HG02642 (cell line): ENCODE measurements around the gene HSPB3.
A peak's percentile ranks its signal among the peaks of the same experiment; 100 is the strongest.
"Not testable (repeated sequence)": the region's sequence is repeated elsewhere in the genome, so short reads cannot be mapped to it uniquely, and the experiment has no call there.

Experiments
- ATAC-seq: cut with Tn5 transposase; IDR thresholded peaks from one replicate; pipeline ENCODE4 v1.9.1; 2021; ENCODE audit warnings: mild to moderate bottlenecking; ENCODE audit not compliant: unreplicated experiment, poor library complexity

HSPB3 gene

DNA sequence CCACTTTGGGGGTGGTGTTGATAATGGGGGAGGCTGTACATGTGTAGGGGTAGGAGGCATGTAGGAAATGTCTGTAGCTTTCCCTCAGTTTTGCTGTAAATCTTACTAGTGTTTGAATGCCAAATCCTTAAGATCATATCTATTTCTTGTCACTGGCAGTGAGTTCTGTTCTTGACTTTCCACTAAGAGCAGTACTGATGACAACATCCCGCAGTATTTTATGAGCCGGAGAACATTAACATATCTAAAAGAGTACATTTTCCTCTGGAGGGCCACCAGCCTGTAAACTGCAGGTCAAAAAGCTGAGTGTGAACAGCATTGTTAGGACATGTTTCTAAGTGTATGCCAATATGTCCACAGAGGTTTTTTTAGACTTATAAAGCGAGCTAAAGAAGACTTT, 2.5 kb upstream of the HSPB3 start:
- no peak for ATAC-seq

DNA sequence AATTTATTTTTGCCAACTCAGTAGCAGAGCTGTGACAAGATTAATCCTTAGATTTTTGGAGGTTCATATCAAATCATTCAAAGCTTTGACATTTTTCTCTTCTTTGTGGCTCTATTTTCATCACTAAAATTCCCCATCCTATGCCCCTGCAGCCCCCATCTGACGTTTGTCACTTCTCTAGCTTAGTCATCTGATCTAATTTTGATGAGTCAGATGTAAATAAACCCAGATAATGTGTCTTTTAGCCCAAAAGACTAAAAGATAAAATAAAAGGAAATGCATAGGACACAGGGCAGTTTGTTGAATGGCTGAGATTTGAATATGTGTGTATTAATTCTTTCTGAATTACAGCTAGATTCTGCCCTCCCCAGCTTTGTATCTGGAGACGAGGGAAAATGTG, 897 bp upstream of the HSPB3 start:
- ATAC-seq = no peak

DNA sequence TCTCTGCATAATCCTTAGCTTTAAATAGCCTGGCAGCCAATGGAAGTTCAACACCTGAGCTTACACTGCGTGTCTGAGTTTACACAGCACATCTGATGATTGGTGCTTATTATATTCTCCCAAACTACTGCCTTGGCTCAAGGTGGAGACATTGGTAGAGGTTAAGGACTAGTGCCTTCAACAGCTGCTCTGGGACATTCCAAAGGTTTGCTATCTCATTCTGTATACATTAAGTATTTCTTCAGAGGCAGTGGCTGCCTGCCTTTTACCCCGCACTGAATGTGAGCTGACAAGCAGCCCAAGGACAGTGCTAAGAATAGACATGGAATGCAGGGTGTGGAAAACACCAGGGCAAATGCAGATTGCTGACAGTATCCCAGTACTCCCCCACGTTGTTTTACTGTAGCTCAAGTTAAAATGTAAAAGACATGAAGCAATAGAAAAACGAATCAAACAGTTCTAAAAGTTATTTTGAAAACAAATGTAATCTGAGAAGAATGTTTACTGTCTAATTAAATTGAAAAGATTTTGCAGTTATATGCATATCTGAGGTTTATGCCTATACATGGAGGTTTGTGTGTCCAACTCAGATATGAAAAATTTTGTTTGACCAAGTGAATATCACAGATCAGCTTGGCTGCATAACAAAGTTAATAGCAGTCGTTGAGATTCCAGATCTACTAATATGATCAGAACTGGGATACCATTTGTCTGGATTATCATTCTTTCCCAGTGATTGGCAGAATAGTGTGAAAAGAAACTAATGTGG, 1.8 kb downstream of the HSPB3 start:
- ATAC-seq = no peak

DNA sequence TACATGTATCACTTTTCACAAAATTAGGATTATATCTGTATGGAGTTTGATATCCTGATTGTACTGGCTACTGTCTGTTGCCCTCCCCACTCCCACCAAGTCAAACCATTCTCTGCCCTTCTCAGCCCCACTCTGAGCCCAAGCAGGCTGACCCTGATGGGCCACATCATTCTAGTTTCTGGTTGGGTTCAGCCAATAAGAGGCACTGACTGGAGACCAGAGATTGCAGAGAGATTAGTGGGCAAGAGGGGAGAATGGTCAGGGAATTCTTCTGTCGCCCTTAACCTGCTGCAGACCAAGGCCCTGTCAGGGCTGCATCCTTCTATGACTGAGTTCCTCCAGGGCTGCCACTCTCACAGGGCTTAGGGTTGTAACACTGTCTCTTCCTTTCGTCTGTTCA, 2.7 kb downstream of the HSPB3 start:
- ATAC-seq = no peak

DNA sequence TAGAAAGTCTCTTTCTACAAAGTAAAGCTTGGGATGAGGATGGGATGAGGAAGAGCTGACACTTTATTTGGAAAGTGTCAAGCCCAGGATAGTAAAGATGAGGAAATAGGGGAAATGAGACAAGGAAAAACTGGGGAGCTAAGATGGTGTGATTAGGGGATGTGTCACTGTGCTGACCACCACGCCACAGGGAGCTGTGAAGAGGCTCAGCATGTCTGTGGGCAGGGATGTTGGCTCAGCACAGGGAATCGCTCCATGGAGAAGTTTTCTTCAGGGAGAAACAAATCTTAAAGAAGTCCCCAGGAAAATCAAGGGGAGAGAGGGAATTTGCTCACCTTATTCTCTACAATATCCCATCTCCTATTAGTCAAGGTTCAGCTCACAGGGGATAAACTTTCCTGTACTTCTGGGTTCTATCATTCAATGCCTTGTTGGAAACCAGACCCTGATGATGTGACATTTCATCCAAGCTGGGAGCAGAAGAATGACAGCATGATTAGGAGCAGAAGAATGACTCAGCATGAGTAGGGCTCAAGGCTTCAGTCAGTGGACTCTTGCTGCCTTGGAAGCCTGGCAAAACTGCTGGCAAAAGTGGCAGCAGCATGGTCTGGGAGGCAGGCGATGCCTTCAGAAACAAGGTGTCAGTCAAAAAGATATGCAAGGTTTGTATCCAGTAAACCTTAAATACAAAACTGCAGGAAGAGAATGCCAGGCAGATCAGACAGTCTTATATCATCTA, 4.9 kb downstream of the HSPB3 start:
- ATAC-seq = no peak

DNA sequence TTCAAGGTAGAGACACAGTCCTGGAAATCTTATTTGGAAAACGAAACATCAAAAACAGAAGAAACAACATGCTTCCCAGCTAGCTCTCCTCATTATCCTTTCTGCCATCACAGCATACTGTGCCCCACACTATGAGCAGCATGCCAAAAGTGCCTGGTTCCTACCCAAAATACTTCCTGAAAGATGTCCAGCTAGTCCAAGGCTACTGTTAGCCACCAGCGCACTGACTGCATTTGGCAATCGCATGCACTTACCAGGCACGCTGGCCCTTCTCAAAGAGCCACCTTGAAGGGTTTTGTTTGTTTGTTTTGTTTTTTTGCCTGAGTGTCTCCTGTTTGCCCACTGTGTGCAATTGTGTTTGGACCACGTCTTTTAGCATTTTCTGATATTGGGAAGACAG, 6.8 kb downstream of the HSPB3 start:
- no peak for ATAC-seq

DNA sequence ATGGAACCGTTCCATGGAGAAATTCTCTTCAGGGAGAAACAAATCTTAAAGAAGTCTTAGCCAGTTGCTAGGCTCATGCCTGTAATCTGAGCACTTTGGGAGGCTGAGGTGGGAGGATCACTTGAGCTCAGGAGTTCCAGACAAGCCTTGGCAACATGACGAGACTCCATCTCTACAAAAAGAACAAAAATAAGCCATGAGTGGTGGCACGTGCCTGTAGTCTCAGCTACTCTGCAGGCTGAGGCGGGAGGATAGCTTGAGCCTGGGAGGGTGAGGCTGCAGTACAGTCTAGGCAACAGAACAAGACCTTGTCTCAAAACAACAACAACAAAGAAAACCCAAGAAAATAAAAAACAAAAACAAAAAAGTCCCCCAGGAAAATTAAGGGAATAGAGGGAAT, 8.2 kb downstream of the HSPB3 start:
- ATAC-seq = no peak

DNA sequence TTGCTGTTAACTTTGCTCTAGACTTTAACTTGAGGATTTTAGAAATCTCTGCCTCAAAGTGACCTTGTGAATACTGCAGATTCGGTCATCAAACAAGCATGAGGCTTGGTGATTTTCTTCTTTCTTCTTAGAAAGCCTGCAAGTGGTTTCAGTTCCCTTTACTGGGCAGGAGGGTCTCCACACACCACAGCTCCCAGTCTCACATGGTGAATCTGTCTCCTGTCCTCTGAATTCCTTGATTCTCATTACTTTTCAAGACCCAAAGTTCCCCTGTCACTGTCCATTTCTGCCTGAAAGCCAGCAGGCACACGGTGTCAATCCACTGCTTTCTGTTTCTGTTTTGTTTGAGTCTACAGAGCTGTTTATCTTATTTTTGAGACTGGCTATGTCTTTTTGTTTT, 14.1 kb downstream of the HSPB3 start:
- ATAC-seq = peak; percentile 78

DNA sequence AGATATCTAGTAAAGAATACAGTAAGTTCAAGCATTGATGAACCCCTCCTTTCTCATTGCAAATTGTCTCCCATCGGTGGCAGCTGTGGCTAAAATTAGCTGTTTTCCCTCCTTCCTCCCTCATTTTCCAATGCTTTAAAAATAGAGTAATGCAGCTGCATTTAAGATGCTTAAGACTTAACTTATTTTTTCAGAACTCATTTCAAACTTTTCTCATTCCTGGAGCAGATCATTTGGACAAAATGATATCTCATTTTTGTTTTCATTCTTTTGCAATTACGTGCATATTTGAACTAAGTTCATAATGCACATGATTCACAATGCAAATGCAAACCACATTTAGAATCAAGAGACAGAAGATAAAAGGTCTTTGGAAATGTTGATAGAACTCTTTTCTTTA, 14.6 kb downstream of the HSPB3 start:
- no peak for ATAC-seq

DNA sequence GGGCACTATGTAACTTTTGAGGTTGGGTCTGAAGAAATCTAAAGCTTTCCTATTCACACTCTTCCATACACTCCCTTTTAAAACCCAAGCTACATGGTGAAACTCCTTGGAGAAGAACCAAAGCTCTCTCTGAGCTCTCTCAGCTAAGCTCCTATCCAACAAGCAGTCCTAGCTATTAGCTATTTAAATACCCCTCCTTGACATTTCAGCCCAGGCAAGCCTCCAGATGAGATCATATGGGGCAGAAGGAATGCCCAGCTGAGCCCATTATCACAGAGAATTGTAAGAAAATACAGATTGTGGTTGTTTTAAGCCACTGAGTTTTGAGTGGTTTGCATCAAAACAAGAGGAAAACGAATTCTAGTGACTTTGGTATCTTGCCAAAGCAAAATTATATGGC, 15.2 kb downstream of the HSPB3 start:
- no peak for ATAC-seq

DNA sequence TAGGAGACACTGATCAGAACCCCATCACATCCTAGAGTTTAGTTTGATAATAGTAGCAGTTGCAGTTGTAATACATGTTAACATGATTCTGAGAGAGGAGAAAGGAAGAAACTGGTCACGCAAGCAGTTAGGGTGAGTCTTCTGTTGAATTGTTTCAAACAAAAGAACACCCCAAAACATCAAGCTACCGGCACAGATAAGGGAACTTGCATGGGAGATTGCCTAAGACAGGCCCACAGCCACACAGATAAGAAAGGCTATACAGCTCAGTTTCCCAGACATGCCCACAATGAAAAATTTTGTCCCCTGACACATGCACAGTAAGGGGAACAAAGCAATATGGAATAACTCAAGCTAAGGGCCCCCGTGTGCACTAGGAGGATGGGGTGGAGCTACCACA, 15.9 kb downstream of the HSPB3 start:
- ATAC-seq = no peak

DNA sequence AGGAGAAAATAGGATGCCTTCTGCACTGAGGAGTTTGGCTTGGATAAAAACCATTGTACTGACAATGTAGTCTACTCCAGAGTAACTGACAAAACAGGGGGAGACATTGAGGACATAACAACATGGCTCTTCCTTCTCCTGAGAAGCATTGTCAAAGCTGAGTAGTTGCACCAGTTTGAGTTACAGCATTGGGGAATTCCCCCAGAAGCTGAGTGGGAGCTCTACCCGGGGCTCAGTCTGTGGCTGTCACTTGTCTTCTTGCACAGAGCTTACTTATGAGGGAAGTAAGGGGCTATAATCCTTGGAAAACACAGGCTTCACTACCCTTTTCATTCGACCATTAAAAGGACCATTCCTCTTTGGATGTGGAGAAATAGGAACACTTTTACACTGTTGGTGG, 21.2 kb downstream of the HSPB3 start:
- no peak for ATAC-seq

DNA sequence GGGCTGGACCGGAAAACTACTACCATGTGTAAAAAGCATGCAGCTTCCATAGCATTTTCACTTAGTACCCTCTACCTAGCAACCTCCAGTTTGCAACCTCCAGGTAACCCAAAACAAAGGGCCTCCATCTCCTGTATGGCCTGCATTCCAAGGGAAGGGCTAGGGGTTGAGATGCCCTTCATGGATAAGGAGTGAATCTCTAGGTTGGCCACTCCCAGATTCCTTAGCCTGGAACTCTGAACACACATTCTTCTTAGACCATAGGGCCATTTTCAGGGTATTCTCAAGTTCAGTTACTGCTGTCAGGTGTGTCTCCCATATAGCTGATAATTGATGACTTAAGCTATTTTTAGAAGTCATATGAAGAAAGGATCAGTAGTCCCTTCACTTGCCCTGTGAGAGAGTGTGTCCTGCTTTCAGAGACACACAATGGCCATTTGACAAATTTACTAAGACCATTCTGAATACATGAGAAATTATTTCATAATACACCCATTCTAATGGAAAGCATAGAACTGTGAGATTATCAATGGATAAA, 22.5 kb downstream of the HSPB3 start:
- no peak for ATAC-seq

DNA sequence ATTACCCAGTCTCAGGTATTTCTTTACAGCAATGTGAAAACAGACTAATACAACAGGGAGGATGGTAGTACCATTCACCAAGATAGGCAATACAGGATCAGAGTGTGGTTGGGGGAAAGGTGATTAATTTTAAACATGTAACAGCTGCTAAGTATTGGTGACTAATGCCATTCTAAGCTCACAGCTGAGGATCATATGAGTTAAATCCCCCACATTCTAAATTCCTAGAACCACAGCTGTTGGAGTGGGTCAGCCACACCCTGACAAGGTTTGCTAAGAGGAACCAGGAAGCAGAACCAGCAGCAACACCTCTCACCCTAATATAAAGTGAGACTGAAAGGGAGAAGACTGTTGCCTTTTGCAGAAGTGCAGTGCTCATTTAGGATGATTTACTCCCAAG, 24.8 kb downstream of the HSPB3 start:
- ATAC-seq = no peak

DNA sequence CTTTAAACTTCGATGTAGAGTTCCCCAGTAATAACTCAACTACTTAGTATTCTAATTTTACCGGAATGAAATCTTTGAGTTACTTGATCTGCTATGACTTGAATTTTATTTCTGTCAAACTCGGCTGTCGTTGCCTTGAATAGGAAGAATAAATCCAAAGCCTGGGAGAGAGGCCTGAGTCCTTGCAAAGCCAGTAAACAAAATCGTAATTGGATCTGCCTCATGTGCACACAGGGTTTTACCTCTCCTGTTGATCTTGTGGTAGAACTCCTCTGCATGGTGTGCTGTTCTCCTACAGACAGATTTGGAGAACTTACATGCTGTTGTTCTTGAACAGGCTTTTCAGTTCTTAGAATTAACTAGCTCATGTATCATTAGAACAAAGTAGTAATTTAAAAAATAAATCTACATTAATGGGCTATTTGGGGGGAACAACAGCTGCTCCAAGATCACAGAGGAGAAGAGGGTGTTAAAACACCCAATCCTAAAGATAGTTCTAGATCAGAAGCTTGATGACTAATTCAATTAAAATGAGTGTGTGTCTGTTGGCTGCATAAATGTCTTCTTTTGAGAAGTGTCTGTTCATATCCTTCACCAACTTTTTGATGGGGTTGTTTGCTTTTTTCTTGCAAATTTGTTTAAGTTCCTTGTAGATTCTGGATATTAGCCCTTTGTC, 28.9 kb downstream of the HSPB3 start:
- ATAC-seq = no peak

DNA sequence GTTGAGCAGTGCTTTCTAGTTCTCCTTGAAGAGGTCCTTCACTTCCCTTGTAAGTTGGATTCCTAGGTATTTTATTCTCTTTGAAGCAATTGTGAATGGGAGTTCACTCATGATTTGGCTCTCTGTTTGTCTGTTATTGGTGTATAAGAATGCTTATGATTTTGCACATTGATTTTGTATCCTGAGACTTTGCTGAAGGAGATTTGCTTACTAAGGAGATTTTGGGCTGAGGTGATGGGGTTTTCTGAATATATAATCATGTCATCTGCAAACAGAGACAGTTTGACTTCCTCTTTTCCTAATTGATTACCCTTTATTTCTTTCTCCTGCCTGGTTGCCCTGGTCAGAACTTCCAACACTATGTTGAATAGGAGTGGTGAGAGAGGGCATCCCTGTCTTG, 30.2 kb downstream of the HSPB3 start:
- ATAC-seq = not testable (repeated sequence)

DNA sequence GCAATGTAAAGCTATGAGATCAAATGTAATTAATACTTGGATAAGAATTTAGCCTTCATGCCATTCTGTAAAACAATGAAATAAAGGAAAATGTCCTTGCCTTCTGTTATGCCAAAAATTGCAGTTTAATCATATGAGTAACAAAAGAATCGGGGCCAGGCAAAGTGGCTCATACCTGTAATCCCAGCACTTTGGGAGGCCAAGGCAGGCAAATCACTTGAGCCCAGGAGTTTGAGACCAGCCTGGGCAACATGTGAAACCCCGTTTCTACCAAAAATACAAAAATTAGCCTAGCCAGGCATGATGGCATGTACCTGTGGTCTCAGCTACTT, 34.1 kb downstream of the HSPB3 start:
- not testable (repeated sequence) for ATAC-seq

DNA sequence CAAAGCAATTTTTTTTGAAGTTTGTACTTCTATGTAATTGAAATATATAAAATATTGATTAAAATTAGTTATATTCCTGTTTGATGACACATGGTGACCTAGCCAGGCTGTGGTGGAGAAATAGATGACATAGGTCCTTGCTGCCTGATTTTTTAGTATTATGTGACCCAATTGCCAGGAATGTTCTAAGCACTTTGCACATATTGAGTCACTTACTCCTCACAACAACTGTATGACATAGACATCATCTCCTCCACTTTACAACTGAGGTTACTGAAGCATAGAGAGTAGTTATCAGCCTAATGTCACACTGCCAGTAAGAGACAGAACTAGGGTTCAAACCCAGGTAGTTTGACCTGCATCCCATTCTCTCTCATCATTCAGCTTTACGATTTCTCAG, 35.8 kb downstream of the HSPB3 start:
- ATAC-seq = no peak

DNA sequence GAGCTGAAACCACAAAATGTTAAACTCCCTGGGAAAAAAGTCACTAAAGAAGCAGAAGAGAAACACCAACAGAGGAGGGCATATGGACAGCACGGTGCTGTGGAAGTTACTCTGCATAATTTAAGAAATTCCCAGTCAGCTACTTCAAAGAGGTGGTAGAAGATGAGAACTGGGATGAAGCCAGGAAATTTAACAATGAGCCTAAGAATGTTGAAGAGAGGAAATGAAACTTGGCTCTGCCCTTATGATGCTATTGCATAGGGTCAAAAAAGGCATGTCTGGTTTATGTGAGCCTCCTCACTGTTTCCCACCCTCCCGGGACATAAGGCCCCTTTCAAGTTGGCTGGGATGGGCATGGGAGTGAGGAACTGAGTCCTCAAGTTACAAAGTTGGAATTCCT, 36.7 kb downstream of the HSPB3 start:
- ATAC-seq = no peak

DNA sequence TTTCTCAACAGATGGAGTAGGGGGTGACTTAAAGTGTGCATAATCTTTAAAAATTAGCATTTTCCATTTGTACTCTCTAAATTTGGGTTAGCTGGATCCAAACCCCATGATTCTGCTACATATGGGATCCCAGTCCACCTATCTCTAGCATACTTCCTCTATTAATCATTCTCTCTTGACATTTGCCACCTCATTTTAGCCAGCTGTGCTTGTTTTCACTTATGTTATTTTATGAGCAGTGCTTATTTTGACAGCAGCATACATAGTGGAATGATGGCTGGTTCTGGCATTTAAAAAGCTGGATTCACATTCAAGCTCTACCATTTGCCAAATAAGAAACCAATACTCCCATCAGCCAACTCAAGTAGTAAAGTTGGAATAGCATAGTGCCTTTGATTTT, 39.5 kb downstream of the HSPB3 start:
- no peak for ATAC-seq
